ENCODE results near the gene NEDD9. TPM values are rescaled to one million over a fixed set of nuclear protein-coding genes. Genes with fewer than 3 reads are reported as not detected.
A peak's percentile ranks its signal among the peaks of the same experiment; 100 is the strongest.

Gene NEDD9
- polyA plus RNA-seq, 3 donors: 18.2 to 35.9 (median 33.0) TPM

DNA sequence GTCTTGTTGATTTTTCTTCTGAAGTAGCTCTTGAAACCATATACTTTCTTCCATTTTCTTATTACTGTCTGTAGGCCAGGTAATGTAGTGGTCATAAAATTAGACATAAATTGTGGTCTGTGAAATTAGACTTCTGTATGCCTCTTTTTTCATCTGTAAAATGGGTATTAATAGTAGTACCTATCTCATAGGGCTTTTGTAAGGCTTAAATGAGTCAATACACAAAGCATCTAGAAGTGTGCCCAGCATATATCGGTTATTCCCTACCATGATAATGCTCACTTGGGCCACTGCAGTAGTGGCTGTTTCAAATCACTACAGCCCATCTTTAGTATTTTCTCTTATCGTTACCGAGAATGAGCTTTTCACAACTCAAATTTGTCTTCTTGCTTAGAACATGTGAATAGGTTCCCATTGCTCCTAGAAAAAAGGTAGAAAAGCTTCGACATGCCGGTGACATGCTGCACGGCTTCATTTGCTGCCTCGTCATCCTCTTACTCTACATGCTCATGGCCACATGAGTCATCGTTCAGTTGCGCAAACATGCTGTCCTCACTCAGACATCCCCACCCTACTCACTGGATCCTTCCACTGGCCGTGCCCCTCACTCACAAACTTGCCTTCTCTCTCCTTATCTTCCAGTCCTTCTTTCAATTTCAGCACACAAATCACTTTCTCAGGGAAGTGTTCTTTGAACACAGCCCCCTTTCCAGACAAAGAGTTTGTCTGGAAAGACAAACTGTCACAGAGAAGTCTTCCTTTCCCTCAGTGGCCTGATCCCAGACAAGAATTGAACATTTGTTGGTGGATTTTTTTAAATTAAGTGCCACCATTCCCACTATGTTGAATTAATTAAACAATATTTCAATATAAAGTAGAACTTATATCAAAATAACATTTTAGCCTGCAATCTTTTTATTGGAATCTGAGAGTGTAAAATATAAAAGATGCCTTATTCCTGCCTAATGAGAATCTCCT is 88.8 kb downstream of the NEDD9 start:
- Histone ChIP-seq H3K4me3 (replicated peaks in 1 of 3; ENCODE audit: low read depth in 2 of 3, low read length in 3 of 3) (no peak overlapping the region), H3K9me3 (replicated peaks in 1 of 2; ENCODE audit: control insufficient read depth in 1 of 2, insufficient read depth in 1 of 2, low read length in 2 of 2) (no peaks in the 10 kb centered on the region), H2AFZ (ENCODE audit: insufficient read depth, low read depth, low read length, poor library complexity, severe bottlenecking) (no peak overlapping the region), H3K27me3 (ENCODE audit: control insufficient read depth in 2 of 2, insufficient read depth in 2 of 2, low read length in 2 of 2) (no peaks in the 10 kb centered on the region), H3K36me3 (replicated peaks in 1 of 2; ENCODE audit: control insufficient read depth in 1 of 2, insufficient read depth in 2 of 2, low read length in 2 of 2) (no peaks in the 10 kb centered on the region), H3K9ac (ENCODE audit: insufficient read depth, low read length, poor library complexity, severe bottlenecking) (no peak overlapping the region), H3K4me2 (replicated peaks; ENCODE audit: extremely low read depth, low read length, poor library complexity, severe bottlenecking) (peak overlapping the region; percentile 43), H3K27ac (ENCODE audit: low read depth in 1 of 2, low read length in 2 of 2) (peak overlapping the region in 1 of 2 donors; percentile 81), H3K4me1 (ENCODE audit: control insufficient read depth in 1 of 2, insufficient read depth in 2 of 2, low read length in 2 of 2) (peaks cover 30 to 33% of the 10 kb centered on the region in 2 donors), H4K20me1 (ENCODE audit: insufficient read depth, low read length) (no peaks in the 10 kb centered on the region), H3K79me2 (ENCODE audit: insufficient read depth, low read length) (no peaks in the 10 kb centered on the region)
- H3K27ac Mint-ChIP-seq: peak overlapping the region; percentile 89 to 98 (median 95)
- H3K4me3 Mint-ChIP-seq: peak overlapping the region in 1 of 2 donors; percentile 78
- peaks cover 0 to 2% of the 10 kb centered on the region in 2 donors for H3K36me3 Mint-ChIP-seq
- H3K27me3 Mint-ChIP-seq (ENCODE audit: low read depth in 3 of 3): peaks cover 0 to 2% (median 0%) of the 10 kb centered on the region in 3 donors
- WGBS (ENCODE audit: insufficient coverage): 33% methylated on average over 9 of the region's 10 CpGs
- intact Hi-C loops (cut with micrococcal nuclease): loop anchor here (2.0 to 10.0 kb wide), 6 partner anchors 51 to 434 kb away; partner anchors contain the start of gene SMIM13 (in 1 of the 2)
- DNase-seq: peak; percentile 96 to 99 (median 98)
- peaks cover 40% of the 10 kb centered on the region for H3K4me1 Mint-ChIP-seq
- TF ChIP-seq, protein P1, sequence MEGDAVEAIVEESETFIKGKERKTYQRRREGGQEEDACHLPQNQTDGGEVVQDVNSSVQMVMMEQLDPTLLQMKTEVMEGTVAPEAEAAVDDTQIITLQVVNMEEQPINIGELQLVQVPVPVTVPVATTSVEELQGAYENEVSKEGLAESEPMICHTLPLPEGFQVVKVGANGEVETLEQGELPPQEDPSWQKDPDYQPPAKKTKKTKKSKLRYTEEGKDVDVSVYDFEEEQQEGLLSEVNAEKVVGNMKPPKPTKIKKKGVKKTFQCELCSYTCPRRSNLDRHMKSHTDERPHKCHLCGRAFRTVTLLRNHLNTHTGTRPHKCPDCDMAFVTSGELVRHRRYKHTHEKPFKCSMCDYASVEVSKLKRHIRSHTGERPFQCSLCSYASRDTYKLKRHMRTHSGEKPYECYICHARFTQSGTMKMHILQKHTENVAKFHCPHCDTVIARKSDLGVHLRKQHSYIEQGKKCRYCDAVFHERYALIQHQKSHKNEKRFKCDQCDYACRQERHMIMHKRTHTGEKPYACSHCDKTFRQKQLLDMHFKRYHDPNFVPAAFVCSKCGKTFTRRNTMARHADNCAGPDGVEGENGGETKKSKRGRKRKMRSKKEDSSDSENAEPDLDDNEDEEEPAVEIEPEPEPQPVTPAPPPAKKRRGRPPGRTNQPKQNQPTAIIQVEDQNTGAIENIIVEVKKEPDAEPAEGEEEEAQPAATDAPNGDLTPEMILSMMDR (IDR thresholded peaks at IDR 0.05): no peak
- H3K9me3 Mint-ChIP-seq: peaks cover 0 to 5% (median 0%) of the 10 kb centered on the region in 7 donors

DNA sequence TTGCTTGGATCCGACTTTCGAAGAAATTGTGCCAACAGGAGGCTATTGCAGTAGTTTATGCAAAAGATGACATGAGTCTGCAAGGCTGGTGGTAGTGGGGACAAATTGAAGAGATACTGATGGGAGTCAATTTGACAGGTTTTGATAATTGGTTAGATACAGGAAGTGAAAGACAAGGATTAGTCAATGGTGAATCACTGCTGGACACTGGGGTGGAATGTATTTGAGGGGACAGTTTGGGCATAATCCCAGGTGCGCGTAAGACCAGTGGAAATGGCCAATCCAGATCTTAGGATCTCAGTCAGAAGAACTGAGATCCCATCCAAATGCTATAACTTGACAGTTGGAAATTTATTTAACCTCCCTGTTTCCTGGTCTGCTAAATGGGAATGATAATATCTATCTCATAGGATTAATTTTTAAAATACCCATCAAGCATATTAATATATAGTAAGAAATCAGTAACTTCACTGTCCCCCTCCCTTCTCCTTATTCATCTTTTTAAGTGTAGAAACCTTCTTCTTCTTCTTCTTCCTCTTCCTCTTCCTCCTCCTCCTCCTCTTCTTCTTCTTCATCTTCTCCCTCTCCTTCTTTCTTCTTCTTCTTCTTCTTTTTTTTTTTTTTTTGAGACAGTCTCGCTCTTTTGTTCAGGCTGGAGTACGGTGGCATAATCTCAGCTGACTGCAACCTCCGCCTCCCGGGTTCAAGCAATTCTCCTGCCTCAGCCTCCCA is 90.0 kb downstream of the NEDD9 start:
- Mint-ChIP-seq H3K27ac (peak overlapping the region; percentile 2 to 95 (median 51)), H3K9me3 (peaks cover 0 to 5% (median 0%) of the 10 kb centered on the region in 7 donors), H3K27me3 (ENCODE audit: low read depth in 3 of 3) (no peaks in the 10 kb centered on the region), H3K4me1 (peaks cover 40% of the 10 kb centered on the region), H3K4me3 (no peak overlapping the region), H3K36me3 (peaks cover 0 to 2% of the 10 kb centered on the region in 2 donors)
- Histone ChIP-seq H3K36me3 (replicated peaks in 1 of 2; ENCODE audit: control insufficient read depth in 1 of 2, insufficient read depth in 2 of 2, low read length in 2 of 2) (no peaks in the 10 kb centered on the region), H2AFZ (ENCODE audit: insufficient read depth, low read depth, low read length, poor library complexity, severe bottlenecking) (no peak overlapping the region), H3K79me2 (ENCODE audit: insufficient read depth, low read length) (no peaks in the 10 kb centered on the region), H3K9me3 (replicated peaks in 1 of 2; ENCODE audit: control insufficient read depth in 1 of 2, insufficient read depth in 1 of 2, low read length in 2 of 2) (no peaks in the 10 kb centered on the region), H3K9ac (ENCODE audit: insufficient read depth, low read length, poor library complexity, severe bottlenecking) (no peak overlapping the region), H4K20me1 (ENCODE audit: insufficient read depth, low read length) (no peaks in the 10 kb centered on the region), H3K27me3 (ENCODE audit: control insufficient read depth in 2 of 2, insufficient read depth in 2 of 2, low read length in 2 of 2) (no peaks in the 10 kb centered on the region), H3K4me2 (replicated peaks; ENCODE audit: extremely low read depth, low read length, poor library complexity, severe bottlenecking) (no peak overlapping the region), H3K4me1 (ENCODE audit: control insufficient read depth in 1 of 2, insufficient read depth in 2 of 2, low read length in 2 of 2) (peaks cover 30 to 33% of the 10 kb centered on the region in 2 donors), H3K4me3 (replicated peaks in 1 of 3; ENCODE audit: low read depth in 2 of 3, low read length in 3 of 3) (no peak overlapping the region), H3K27ac (ENCODE audit: low read depth in 1 of 2, low read length in 2 of 2) (no peak overlapping the region)
- WGBS (ENCODE audit: insufficient coverage): 100% methylated on average over 3 of the region's 8 CpGs
- TF ChIP-seq, protein P1 (IDR thresholded peaks at IDR 0.05): no peak
- intact Hi-C loops (cut with micrococcal nuclease): loop anchor here (5.0 to 10.0 kb wide), 5 partner anchors 50 to 435 kb away; partner anchors contain the start of gene SMIM13 (in 1 of the 2)
- peak in 2 of 3 donors; percentile 54 to 57 for DNase-seq

Data from CD14-positive monocyte (primary cell).